NCI-H748 (cell line): ENCODE results near the gene NME5.
"Not testable (repeated sequence)": the region's sequence is repeated elsewhere in the genome, so short reads cannot be mapped to it uniquely, and the experiment has no call there.

Experiments
- DNase-seq: peaks from one replicate; lab custom pipeline; 2025; ENCODE audit not compliant: unreplicated experiment; lab: John Stamatoyannopoulos, UW

NME5 gene

GRCh38 chr5:138082033-138082432 lies 57.2 kb downstream of the NME5 start:
- DNase-seq: no peak

GRCh38 chr5:138078006-138078643 lies 61.1 kb downstream of the NME5 start:
- DNase-seq: no peak

- peak; percentile 68 for DNase-seq
Measured at GRCh38 chr5:138077064-138077696, 62.0 kb downstream of the NME5 start.

- DNase-seq: not testable (repeated sequence)
Measured at GRCh38 chr5:138070026-138070425, 69.2 kb downstream of the NME5 start.

GRCh38 chr5:138068742-138069600 lies 70.3 kb downstream of the NME5 start:
- peak; percentile 64 for DNase-seq

- no peak for DNase-seq
Measured at GRCh38 chr5:138067945-138068344, 71.3 kb downstream of the NME5 start.
